ENCODE data around the gene CAND1. TPM values are rescaled to one million over a fixed set of nuclear protein-coding genes. Genes with fewer than 3 reads are reported as not detected.

The CAND1 gene
- polyA plus RNA-seq, 2 of the 4 experiments (the other 2 are of a cell fraction): 70.3 to 185 TPM

- FAIRE-seq (no peak), ATAC-seq (no peak), DNase-seq (ENCODE audit: low read depth in 1 of 2, low spot score in 1 of 2) (no peak)
- 61% methylated on average over 4 of the region's 4 CpGs for WGBS (ENCODE audit: missing lambda C conversion rate)
- ChIA-PET POLR2A (no interaction called here), CTCF (interaction anchor here (1.1 to 3.8 kb wide), 3 partner anchors 10 to 583 kb away, joined by 5 to 20 read pairs (median 8); no protein-coding TSS in a partner anchor)
- Histone ChIP-seq H3K4me1 (no peaks in the 10 kb centered on the region), H3K9me3 (0 out of 3 replicates have a peak, but pooled peaks cover 5% of the 10 kb centered on the region), H3K4me2 (no peak overlapping the region), H3K27ac (no peak overlapping the region), H3K4me3 (no peak overlapping the region)
- TF ChIP-seq HMGXB4 (CRISPR knock-in tag; IDR thresholded peaks at IDR 0.05; ENCODE audit: borderline replicate concordance): no peak
- TF ChIP-seq RARB (CRISPR knock-in tag; IDR thresholded peaks at IDR 0.05): no peak
- TF ChIP-seq ESRRA (IDR thresholded peaks at IDR 0.05; ENCODE audit: borderline replicate concordance, low read length): no peak
- TF ChIP-seq ATOH8 (CRISPR knock-in tag; IDR thresholded peaks at IDR 0.05; ENCODE audit: low read depth): no peak
- no peak for TF ChIP-seq MAFK (IDR thresholded peaks at IDR 0.05; ENCODE audit: partially characterized antibody)
- TF ChIP-seq JUNB (IDR thresholded peaks at IDR 0.05): no peak
- no peak for TF ChIP-seq REST (IDR thresholded peaks at IDR 0.05)
- TF ChIP-seq NPAS2 (CRISPR knock-in tag; IDR thresholded peaks at IDR 0.05; ENCODE audit: borderline replicate concordance): no peak
- TF ChIP-seq NFE2L2 (conservative IDR thresholded peaks at IDR 0.05; ENCODE audit: low read length): no peak
- no peak for TF ChIP-seq CHD2 (IDR thresholded peaks at IDR 0.05; ENCODE audit: low read length, partially characterized antibody)
- TF ChIP-seq PHF8 (IDR thresholded peaks at IDR 0.05; ENCODE audit: borderline replicate concordance, low read depth): no peak
- TF ChIP-seq POLR2A (IDR thresholded peaks at IDR 0.05; ENCODE audit: low read length): no peak
- no peak for TF ChIP-seq EHMT2 (IDR thresholded peaks at IDR 0.05; ENCODE audit: low read depth)
- TF ChIP-seq PBX3 (IDR thresholded peaks at IDR 0.05): no peak
- TF ChIP-seq RAD21 (conservative IDR thresholded peaks at IDR 0.05 in 1 of 2, IDR thresholded peaks at IDR 0.05 in 1 of 2): no peak
- TF ChIP-seq MAZ (IDR thresholded peaks at IDR 0.05; ENCODE audit: borderline replicate concordance, low read depth, low read length): no peak
- no peak for TF ChIP-seq USF2 (IDR thresholded peaks at IDR 0.05)
Measured at GRCh38 chr12:67358781-67359338, 89.7 kb downstream of the CAND1 start.

- ATAC-seq (no peak), DNase-seq (ENCODE audit: low read depth in 1 of 2, low spot score in 1 of 2) (peak in 1 of 2 experiments; percentile 15), FAIRE-seq (no peak)
- POLR2A ChIA-PET: interaction anchor here (0.7 kb wide), 1 partner anchor 507 kb away, joined by 3 read pairs; no protein-coding TSS in a partner anchor
- Histone ChIP-seq H3K9me3 (0 out of 3 replicates have a peak, but pooled peaks cover 5% of the 10 kb centered on the region), H3K4me2 (no peak overlapping the region), H3K4me3 (no peak overlapping the region), H3K4me1 (no peaks in the 10 kb centered on the region), H3K27ac (no peak overlapping the region)
- WGBS (ENCODE audit: missing lambda C conversion rate): 71% methylated on average over 6 of the region's 6 CpGs
- TF ChIP-seq ELK1 (IDR thresholded peaks at IDR 0.05; ENCODE audit: low read depth, low read length) (no peak), EHF (CRISPR knock-in tag; IDR thresholded peaks at IDR 0.05) (no peak), JUNB (IDR thresholded peaks at IDR 0.05) (no peak)
- CTCF ChIA-PET: interaction anchor here (1.4 kb wide), 1 partner anchor 580 kb away, joined by 3 read pairs; no protein-coding TSS in a partner anchor
Measured at GRCh38 chr12:67362526-67362925, 93.4 kb downstream of the CAND1 start.

Data from A549 (cell line).